Neural progenitor cell (in vitro differentiated cells): ENCODE results near the gene TRAPPC5. TPM values are rescaled to one million over a fixed set of nuclear protein-coding genes. Genes with fewer than 3 reads are reported as not detected.

Experiments
- DNase-seq: peaks from one replicate; pipeline ENCODE4 v3.0.0-alpha.2; 2016; ENCODE audit warnings: low spot score
- H2AFZ ChIP-seq: fragments of 200-600 bp; sonication (generic); replicated peaks from 2 replicates; pipeline ENCODE4 v1.6.1; 2016; ENCODE audit warnings: antibody characterized with exemption
- H3F3A ChIP-seq: fragments of 200-600 bp; sonication (generic); 2 replicates; pipeline ENCODE4 v1.6.1; 2016; ENCODE audit warnings: antibody characterized with exemption, low read depth
- H3K27ac ChIP-seq: fragments of 200-600 bp; sonication (generic); 2 replicates; pipeline ENCODE4 v1.5.1; 2016; ENCODE audit warnings: mild to moderate bottlenecking
- H3K27me3 ChIP-seq: fragments of 200-600 bp; sonication (generic); 2 replicates; pipeline ENCODE4 v1.6.1; 2016; ENCODE audit warnings: mild to moderate bottlenecking, moderate library complexity
- H3K36me3 ChIP-seq: fragments of 200-600 bp; sonication (generic); 2 replicates; pipeline ENCODE4 v1.5.1; 2016
- H3K4me1 ChIP-seq: fragments of 200-600 bp; sonication (generic); 2 replicates; pipeline ENCODE4 v1.6.1; 2016; ENCODE audit warnings: mixed run types
- H3K4me2 ChIP-seq: fragments of 200-600 bp; sonication (generic); 2 replicates; pipeline ENCODE4 v1.6.1; 2016
- H3K4me3 ChIP-seq: fragments of 200-600 bp; sonication (generic); 2 replicates; pipeline ENCODE4 v1.5.1; 2016
- H3K79me2 ChIP-seq: fragments of 200-600 bp; sonication (generic); 2 replicates; pipeline ENCODE4 v1.6.1; 2016; ENCODE audit warnings: low read depth
- H3K9ac ChIP-seq: fragments of 200-600 bp; sonication (generic); 2 replicates; pipeline ENCODE4 v1.6.1; 2016
- H3K9me3 ChIP-seq: fragments of 200-600 bp; sonication (generic); 2 replicates; pipeline ENCODE4 v1.5.1; 2016; ENCODE audit warnings: low read depth
- H4K20me1 ChIP-seq: fragments of 200-600 bp; sonication (generic); 2 replicates; pipeline ENCODE4 v1.6.1; 2016; ENCODE audit warnings: low read depth
- H3K27ac Mint-ChIP-seq: 3 replicates; pipeline ENCODE4 v1.8.0; 2021; ENCODE audit warnings: mixed read lengths
- H3K27me3 Mint-ChIP-seq: 2 replicates; pipeline ENCODE4 v1.8.0; 2022; ENCODE audit warnings: low read depth, mild to moderate bottlenecking, inconsistent platforms, moderate library complexity, mixed read lengths; ENCODE audit not compliant: insufficient read depth
- H3K36me3 Mint-ChIP-seq: 3 replicates; pipeline ENCODE4 v1.8.0; 2021; ENCODE audit warnings: mixed read lengths
- H3K4me1 Mint-ChIP-seq: 3 replicates; pipeline ENCODE4 v1.8.0; 2021; ENCODE audit warnings: mixed read lengths
- H3K4me3 Mint-ChIP-seq: 3 replicates; pipeline ENCODE4 v1.8.0; 2021; ENCODE audit warnings: mild to moderate bottlenecking, moderate library complexity, mixed read lengths
- H3K9me3 Mint-ChIP-seq: 3 replicates; pipeline ENCODE4 v1.8.0; 2020; ENCODE audit warnings: mixed read lengths
- EZH2 ChIP-seq: fragments of 200-600 bp; sonication (generic); IDR thresholded peaks from 2 replicates; pipeline ENCODE4 v1.6.1; 2017; ENCODE audit warnings: antibody characterized with exemption, mild to moderate bottlenecking, moderate library complexity
- EZH2phosphoT487 ChIP-seq: fragments of 200-600 bp; sonication (generic); IDR thresholded peaks from 2 replicates; pipeline ENCODE4 v1.6.1; 2017; ENCODE audit warnings: antibody characterized with exemption
- total RNA-seq: library from RNA; depleted of rRNA; stranded (reverse); fragments of >200 nt; gene quantifications from 2 replicates; pipeline ENCODE4 v1.2.3, GENCODE V29; 2015; ENCODE audit warnings: low replicate concordance
- TF ChIP-seq, protein P1 (sequence below): fragments of 200-600 bp; sonication (generic); IDR thresholded peaks from 2 replicates; pipeline ENCODE4 v1.5.1; 2017; ENCODE audit warnings: antibody characterized with exemption, mild to moderate bottlenecking

The TRAPPC5 gene
- total RNA-seq, 1 donor from 2014 or later = 24.4 TPM

DNA sequence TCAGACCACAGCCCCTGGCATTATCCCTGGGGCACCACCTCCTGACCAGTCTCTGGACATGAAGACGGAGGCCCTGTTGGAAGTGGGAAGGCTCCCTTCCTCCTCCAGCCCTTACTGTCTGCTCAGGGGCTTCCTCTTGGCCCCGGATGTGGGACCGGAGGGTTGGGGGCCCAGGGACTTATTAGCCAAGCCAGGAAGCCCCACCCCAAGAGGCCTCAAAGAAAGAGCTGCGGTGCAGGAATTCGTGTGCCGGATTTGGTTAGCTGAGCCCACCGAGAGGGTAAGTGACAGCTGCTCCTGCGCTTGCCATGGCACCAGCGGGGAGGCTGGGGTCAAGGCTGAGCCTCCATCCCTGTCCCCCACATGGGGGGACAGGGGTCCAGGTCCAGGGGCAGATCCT is 11.8 kb upstream of the TRAPPC5 start, which contains the start of gene RETN:
Gene RETN, plus strand, starts transcription at position 208 of the 400 bp plus-strand sequence. CDS start 278 bp downstream, outside the sequence.
- H3K79me2 ChIP-seq = no peaks in the 10 kb centered on the region
- H3K9me3 ChIP-seq = no peaks in the 10 kb centered on the region
- H4K20me1 ChIP-seq = no peaks in the 10 kb centered on the region
- H3K27ac ChIP-seq = no peak within 1 kb of the TSS
- Mint-ChIP-seq H3K9me3 (no peaks in the 10 kb centered on the region), H3K36me3 (no peaks in the 10 kb centered on the region), H3K4me1 (peaks cover 5% of the 10 kb centered on the region), H3K4me3 (peak within 1 kb of the TSS; percentile 30), H3K27ac (no peak within 1 kb of the TSS), H3K27me3 (peaks cover 37% of the 10 kb centered on the region)
- H3F3A ChIP-seq = peaks cover 4% of the 10 kb centered on the region
- no peak for DNase-seq
- no peak within 1 kb of the TSS for H2AFZ ChIP-seq
- TF ChIP-seq, protein P1, sequence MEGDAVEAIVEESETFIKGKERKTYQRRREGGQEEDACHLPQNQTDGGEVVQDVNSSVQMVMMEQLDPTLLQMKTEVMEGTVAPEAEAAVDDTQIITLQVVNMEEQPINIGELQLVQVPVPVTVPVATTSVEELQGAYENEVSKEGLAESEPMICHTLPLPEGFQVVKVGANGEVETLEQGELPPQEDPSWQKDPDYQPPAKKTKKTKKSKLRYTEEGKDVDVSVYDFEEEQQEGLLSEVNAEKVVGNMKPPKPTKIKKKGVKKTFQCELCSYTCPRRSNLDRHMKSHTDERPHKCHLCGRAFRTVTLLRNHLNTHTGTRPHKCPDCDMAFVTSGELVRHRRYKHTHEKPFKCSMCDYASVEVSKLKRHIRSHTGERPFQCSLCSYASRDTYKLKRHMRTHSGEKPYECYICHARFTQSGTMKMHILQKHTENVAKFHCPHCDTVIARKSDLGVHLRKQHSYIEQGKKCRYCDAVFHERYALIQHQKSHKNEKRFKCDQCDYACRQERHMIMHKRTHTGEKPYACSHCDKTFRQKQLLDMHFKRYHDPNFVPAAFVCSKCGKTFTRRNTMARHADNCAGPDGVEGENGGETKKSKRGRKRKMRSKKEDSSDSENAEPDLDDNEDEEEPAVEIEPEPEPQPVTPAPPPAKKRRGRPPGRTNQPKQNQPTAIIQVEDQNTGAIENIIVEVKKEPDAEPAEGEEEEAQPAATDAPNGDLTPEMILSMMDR = no peak
- TF ChIP-seq EZH2 (no peak), EZH2phosphoT487 (no peak)
- H3K4me3 ChIP-seq = peak within 1 kb of the TSS; percentile 55
- peaks cover 93% of the 10 kb centered on the region for H3K27me3 ChIP-seq
- H3K9ac ChIP-seq = no peak within 1 kb of the TSS
- no peaks in the 10 kb centered on the region for H3K36me3 ChIP-seq
- peak within 1 kb of the TSS; percentile 85 for H3K4me2 ChIP-seq
- H3K4me1 ChIP-seq = peaks cover 7% of the 10 kb centered on the region

GRCh38 chr19:7669641-7670040 is 11.0 kb upstream of the TRAPPC5 start:
- Histone ChIP-seq H3K4me1 (peaks cover 7% of the 10 kb centered on the region), H3F3A (peaks cover 4% of the 10 kb centered on the region), H4K20me1 (no peaks in the 10 kb centered on the region), H3K36me3 (no peaks in the 10 kb centered on the region), H3K4me2 (peak overlapping the region; percentile 85), H3K4me3 (peak overlapping the region; percentile 55), H3K9ac (no peak overlapping the region), H2AFZ (no peak overlapping the region), H3K27me3 (peaks cover 94% of the 10 kb centered on the region), H3K27ac (no peak overlapping the region), H3K9me3 (no peaks in the 10 kb centered on the region), H3K79me2 (no peaks in the 10 kb centered on the region)
- no peaks in the 10 kb centered on the region for H3K36me3 Mint-ChIP-seq
- peaks cover 35% of the 10 kb centered on the region for H3K27me3 Mint-ChIP-seq
- H3K4me3 Mint-ChIP-seq = peak overlapping the region; percentile 30
- H3K27ac Mint-ChIP-seq = no peak overlapping the region
- H3K9me3 Mint-ChIP-seq = peaks cover 2% of the 10 kb centered on the region
- DNase-seq = no peak
- TF ChIP-seq EZH2phosphoT487 = no peak
- no peak for TF ChIP-seq EZH2
- TF ChIP-seq, protein P1 = no peak
- peaks cover 5% of the 10 kb centered on the region for H3K4me1 Mint-ChIP-seq

DNA sequence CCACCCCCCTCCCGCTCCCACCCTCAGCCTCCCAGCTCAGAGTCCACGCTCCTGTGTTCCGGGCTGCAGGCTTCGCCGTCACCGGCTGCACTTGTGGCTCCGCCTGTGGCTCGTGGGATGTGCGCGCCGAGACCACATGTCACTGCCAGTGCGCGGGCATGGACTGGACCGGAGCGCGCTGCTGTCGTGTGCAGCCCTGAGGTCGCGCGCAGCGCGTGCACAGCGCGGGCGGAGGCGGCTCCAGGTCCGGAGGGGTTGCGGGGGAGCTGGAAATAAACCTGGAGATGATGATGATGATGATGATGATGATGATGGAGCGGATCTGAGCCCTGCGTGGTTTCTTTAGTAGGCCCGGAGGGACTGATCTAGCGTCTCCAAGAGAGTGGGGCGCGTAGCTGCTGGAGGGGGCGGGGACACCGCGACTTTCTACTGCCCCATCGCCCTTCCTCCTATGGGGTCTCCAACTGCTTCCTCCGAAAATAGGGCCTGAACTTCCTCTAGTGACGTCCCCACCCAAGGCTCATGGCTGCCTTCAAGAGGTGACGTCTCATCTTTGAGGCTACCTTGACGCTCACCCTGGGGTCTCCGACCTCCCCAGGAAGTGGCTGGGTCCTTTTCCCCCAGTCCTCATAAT is 10.4 kb upstream of the TRAPPC5 start:
- peaks cover 7% of the 10 kb centered on the region for H3K4me1 ChIP-seq
- H3K9me3 ChIP-seq = no peaks in the 10 kb centered on the region
- no peaks in the 10 kb centered on the region for H3K79me2 ChIP-seq
- Mint-ChIP-seq H3K4me3 (peak overlapping the region; percentile 80), H3K27ac (no peak overlapping the region), H3K4me1 (peaks cover 5% of the 10 kb centered on the region), H3K36me3 (no peaks in the 10 kb centered on the region), H3K9me3 (peaks cover 2% of the 10 kb centered on the region), H3K27me3 (peaks cover 37% of the 10 kb centered on the region)
- H3K4me2 ChIP-seq = peak overlapping the region; percentile 85
- DNase-seq = peak; percentile 69
- TF ChIP-seq, protein P1 = no peak
- TF ChIP-seq EZH2phosphoT487 (no peak), EZH2 (no peak)
- peak overlapping the region; percentile 95 for H2AFZ ChIP-seq
- H3K27ac ChIP-seq = no peak overlapping the region
- no peaks in the 10 kb centered on the region for H4K20me1 ChIP-seq
- peak overlapping the region; percentile 55 for H3K4me3 ChIP-seq
- H3K36me3 ChIP-seq = no peaks in the 10 kb centered on the region
- H3K9ac ChIP-seq = no peak overlapping the region
- H3K27me3 ChIP-seq = peaks cover 93% of the 10 kb centered on the region
- H3F3A ChIP-seq = peaks cover 4% of the 10 kb centered on the region
